ENCODE data around the gene MYEOV.

MYEOV gene

DNA sequence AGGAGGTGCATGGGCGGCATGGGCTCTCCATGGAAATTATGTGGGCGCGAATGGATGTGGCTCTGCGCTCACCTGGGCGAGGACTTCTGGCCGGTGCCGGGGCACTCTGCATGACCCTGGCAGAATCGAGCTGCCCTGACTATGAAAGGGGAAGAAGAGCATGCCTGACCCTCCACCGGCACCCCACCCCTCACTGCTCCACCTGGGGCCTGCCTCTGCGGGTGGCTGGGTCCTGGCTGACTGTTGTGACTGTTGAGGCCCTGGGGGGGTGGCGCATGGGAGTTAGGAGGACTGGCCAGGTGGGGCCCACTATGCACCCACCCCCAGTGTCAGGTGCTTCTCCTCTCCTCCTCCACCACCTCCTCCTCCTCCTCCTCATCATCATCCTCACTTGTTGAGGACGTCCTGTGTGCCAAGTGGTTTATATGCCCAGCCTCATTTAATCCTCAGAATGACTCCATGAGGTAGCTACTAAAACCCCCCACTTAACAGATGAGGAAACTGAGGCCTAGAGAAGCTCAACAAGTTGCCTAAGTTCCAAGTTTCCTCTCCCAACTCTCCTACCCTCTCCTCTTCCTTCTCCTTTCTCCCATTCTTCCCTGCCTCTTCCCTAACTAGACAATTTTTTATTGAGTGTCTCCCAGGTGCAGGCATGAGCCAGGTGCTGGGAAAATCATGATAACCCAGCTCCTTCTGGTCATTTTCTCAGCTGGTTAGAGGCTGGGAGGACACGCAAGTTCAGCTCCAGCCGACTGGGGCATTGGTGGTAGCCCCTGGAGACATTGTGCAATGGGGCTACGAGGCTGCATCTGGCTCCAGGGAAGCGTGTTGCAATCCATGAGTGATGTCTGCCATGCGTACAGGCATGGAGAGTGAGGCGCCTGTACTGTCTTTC lies 2.3 kb downstream of the MYEOV start:
- Histone ChIP-seq H3K4me1 (ENCODE audit: control insufficient read depth, insufficient read depth, low read length, unreplicated experiment) (peaks cover 56% of the 10 kb centered on the region), H3K27me3 (ENCODE audit: insufficient read depth, low read length) (no peaks in the 10 kb centered on the region), H3K4me3 (ENCODE audit: low read depth, low read length) (peak overlapping the region; percentile 40), H3K79me2 (ENCODE audit: control insufficient read depth, insufficient read depth, low read length, unreplicated experiment) (no peaks in the 10 kb centered on the region), H2AFZ (ENCODE audit: low read length, unreplicated experiment) (no peak overlapping the region), H3K27ac (ENCODE audit: low read depth, low read length) (peak overlapping the region; percentile 90), H3K36me3 (ENCODE audit: insufficient read depth, low read length) (no peaks in the 10 kb centered on the region)

GRCh38 chr11:69296890-69297786 lies 3.2 kb downstream of the MYEOV start:
- no peaks in the 10 kb centered on the region for H3K27me3 ChIP-seq (ENCODE audit: insufficient read depth, low read length)
- no peak overlapping the region for H2AFZ ChIP-seq (ENCODE audit: low read length, unreplicated experiment)
- H3K79me2 ChIP-seq (ENCODE audit: control insufficient read depth, insufficient read depth, low read length, unreplicated experiment): no peaks in the 10 kb centered on the region
- H3K4me3 ChIP-seq (ENCODE audit: low read depth, low read length): peak overlapping the region; percentile 40
- no peaks in the 10 kb centered on the region for H3K36me3 ChIP-seq (ENCODE audit: insufficient read depth, low read length)
- H3K27ac ChIP-seq (ENCODE audit: low read depth, low read length): peak overlapping the region; percentile 90
- peaks cover 65% of the 10 kb centered on the region for H3K4me1 ChIP-seq (ENCODE audit: control insufficient read depth, insufficient read depth, low read length, unreplicated experiment)

DNA sequence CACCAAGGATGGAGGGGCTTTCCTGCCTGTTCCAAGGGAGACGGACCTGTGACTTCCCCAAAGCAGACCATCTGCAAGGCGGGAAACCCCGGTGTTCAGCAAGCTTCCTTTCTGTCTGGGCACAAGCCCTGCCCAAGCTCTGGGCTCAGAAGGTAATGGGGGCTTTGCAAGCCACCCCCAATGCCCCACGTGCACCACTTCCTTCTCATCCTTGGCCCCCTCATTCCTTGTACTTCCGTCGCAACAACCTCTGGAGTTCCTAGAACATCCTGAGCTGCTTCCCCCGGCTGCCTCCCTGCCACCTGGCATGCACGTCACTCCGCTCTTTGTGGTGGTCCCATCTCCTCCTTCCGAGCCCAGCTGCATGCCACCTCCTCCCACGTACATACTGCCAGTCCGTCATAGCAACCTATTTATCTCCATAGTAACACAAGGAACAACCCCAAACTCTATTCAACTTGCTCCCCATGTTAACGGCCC lies 3.9 kb downstream of the MYEOV start:
- H3K4me1 ChIP-seq (ENCODE audit: control insufficient read depth, insufficient read depth, low read length, unreplicated experiment): peaks cover 72% of the 10 kb centered on the region
- peak overlapping the region; percentile 50; the same call in 1 of the 2 replicates for H3K4me3 ChIP-seq (ENCODE audit: low read depth, low read length)
- no peaks in the 10 kb centered on the region for H3K27me3 ChIP-seq (ENCODE audit: insufficient read depth, low read length)
- no peaks in the 10 kb centered on the region for H3K79me2 ChIP-seq (ENCODE audit: control insufficient read depth, insufficient read depth, low read length, unreplicated experiment)
- no peak overlapping the region for H2AFZ ChIP-seq (ENCODE audit: low read length, unreplicated experiment)
- no peaks in the 10 kb centered on the region for H3K36me3 ChIP-seq (ENCODE audit: insufficient read depth, low read length)
- peak overlapping the region; percentile 90 for H3K27ac ChIP-seq (ENCODE audit: low read depth, low read length)

DNA sequence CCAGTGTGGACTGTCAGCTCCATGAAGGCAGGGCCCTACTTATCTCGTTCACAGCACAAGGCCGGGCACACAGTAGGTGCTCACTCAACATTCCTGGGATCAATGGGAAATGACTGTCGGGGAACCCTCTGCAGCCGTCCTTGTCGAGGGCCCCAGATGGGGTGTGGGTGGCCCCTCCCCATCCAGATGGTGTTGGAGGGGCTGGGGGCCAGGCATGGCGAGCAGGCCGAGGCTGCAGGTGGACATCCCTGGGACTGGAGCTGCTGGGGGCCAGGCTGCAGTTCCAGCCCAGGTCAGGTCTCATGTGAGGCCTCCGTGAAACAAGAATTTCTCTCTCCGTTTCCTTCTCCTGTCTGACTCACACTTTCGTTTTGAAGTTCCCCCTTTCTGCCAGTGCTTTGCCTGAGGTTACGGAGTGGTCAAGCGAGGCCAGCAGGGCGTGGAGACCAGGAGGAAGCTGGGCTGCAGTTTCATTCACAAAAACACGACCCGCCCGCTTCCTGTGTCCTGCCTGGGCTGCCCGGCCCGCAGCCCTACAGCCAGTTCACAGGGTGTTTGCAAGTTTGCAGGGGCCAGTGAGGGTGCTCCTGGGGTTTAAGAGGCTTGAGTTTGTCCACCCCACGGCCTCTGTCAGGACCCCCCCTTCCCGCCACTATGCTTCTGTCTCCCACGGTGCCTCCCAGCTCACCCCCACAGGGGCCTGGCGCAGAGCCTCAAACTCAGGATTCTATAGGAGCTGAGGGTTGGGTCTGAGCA lies 4.5 kb downstream of the MYEOV start:
- no peaks in the 10 kb centered on the region for H3K36me3 ChIP-seq (ENCODE audit: insufficient read depth, low read length)
- H2AFZ ChIP-seq (ENCODE audit: low read length, unreplicated experiment): no peak overlapping the region
- H3K27ac ChIP-seq (ENCODE audit: low read depth, low read length): peak overlapping the region; percentile 90
- H3K27me3 ChIP-seq (ENCODE audit: insufficient read depth, low read length): no peaks in the 10 kb centered on the region
- H3K4me3 ChIP-seq (ENCODE audit: low read depth, low read length): peak overlapping the region; percentile 50; the same call in 1 of the 2 replicates
- peaks cover 74% of the 10 kb centered on the region for H3K4me1 ChIP-seq (ENCODE audit: control insufficient read depth, insufficient read depth, low read length, unreplicated experiment)
- no peaks in the 10 kb centered on the region for H3K79me2 ChIP-seq (ENCODE audit: control insufficient read depth, insufficient read depth, low read length, unreplicated experiment)

DNA sequence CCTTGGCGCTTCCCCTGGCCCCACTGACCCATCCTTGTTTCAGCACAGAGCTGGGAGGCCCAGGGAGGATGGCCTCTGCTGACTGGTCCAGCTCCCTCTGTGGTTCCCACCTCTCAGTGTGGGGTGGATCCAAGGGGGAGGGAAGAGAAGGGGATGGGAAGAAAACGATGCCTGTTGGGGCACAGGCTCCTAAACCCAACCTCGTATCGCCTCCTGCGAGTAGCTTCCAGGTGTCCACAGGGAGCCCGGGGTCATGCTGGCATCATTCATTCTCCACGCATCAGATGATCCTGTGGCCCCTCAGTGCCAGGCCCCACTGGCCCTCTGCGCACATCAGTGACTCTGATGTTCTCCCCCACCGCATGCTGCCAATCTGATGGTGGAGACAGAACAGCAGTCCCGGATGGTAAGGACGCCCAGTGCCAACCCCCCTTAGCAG lies 5.1 kb downstream of the MYEOV start:
- H3K4me1 ChIP-seq (ENCODE audit: control insufficient read depth, insufficient read depth, low read length, unreplicated experiment): peaks cover 73% of the 10 kb centered on the region
- H3K36me3 ChIP-seq (ENCODE audit: insufficient read depth, low read length): no peaks in the 10 kb centered on the region
- H3K4me3 ChIP-seq (ENCODE audit: low read depth, low read length): peak overlapping the region; percentile 19; the same call in 1 of the 2 replicates
- H3K79me2 ChIP-seq (ENCODE audit: control insufficient read depth, insufficient read depth, low read length, unreplicated experiment): no peaks in the 10 kb centered on the region
- H2AFZ ChIP-seq (ENCODE audit: low read length, unreplicated experiment): no peak overlapping the region
- H3K27ac ChIP-seq (ENCODE audit: low read depth, low read length): peak overlapping the region; percentile 90
- no peaks in the 10 kb centered on the region for H3K27me3 ChIP-seq (ENCODE audit: insufficient read depth, low read length)

- Histone ChIP-seq H3K4me1 (ENCODE audit: control insufficient read depth, insufficient read depth, low read length, unreplicated experiment) (peaks cover 73% of the 10 kb centered on the region), H3K27ac (ENCODE audit: low read depth, low read length) (peak overlapping the region; percentile 90), H3K36me3 (ENCODE audit: insufficient read depth, low read length) (no peaks in the 10 kb centered on the region), H3K27me3 (ENCODE audit: insufficient read depth, low read length) (no peaks in the 10 kb centered on the region), H2AFZ (ENCODE audit: low read length, unreplicated experiment) (no peak overlapping the region), H3K79me2 (ENCODE audit: control insufficient read depth, insufficient read depth, low read length, unreplicated experiment) (no peaks in the 10 kb centered on the region), H3K4me3 (ENCODE audit: low read depth, low read length) (no peak overlapping the region)
Observed at GRCh38 chr11:69299572-69299971, 5.6 kb downstream of the MYEOV start.

- Histone ChIP-seq H3K4me3 (ENCODE audit: low read depth, low read length) (no peak overlapping the region), H3K79me2 (ENCODE audit: control insufficient read depth, insufficient read depth, low read length, unreplicated experiment) (no peaks in the 10 kb centered on the region), H3K27ac (ENCODE audit: low read depth, low read length) (peak overlapping the region; percentile 90), H3K27me3 (ENCODE audit: insufficient read depth, low read length) (no peaks in the 10 kb centered on the region), H3K4me1 (ENCODE audit: control insufficient read depth, insufficient read depth, low read length, unreplicated experiment) (peaks cover 73% of the 10 kb centered on the region), H3K36me3 (ENCODE audit: insufficient read depth, low read length) (no peaks in the 10 kb centered on the region), H2AFZ (ENCODE audit: low read length, unreplicated experiment) (no peak overlapping the region)
Observed at GRCh38 chr11:69300120-69301060, 6.4 kb downstream of the MYEOV start.

- Histone ChIP-seq H3K79me2 (ENCODE audit: control insufficient read depth, insufficient read depth, low read length, unreplicated experiment) (no peaks in the 10 kb centered on the region), H2AFZ (ENCODE audit: low read length, unreplicated experiment) (no peak overlapping the region), H3K27ac (ENCODE audit: low read depth, low read length) (peak overlapping the region; percentile 90), H3K27me3 (ENCODE audit: insufficient read depth, low read length) (no peaks in the 10 kb centered on the region), H3K36me3 (ENCODE audit: insufficient read depth, low read length) (no peaks in the 10 kb centered on the region), H3K4me1 (ENCODE audit: control insufficient read depth, insufficient read depth, low read length, unreplicated experiment) (peaks cover 73% of the 10 kb centered on the region), H3K4me3 (ENCODE audit: low read depth, low read length) (no peak overlapping the region)
Observed at GRCh38 chr11:69301081-69301454, 7.1 kb downstream of the MYEOV start.

GRCh38 chr11:69301455-69302401 lies 7.8 kb downstream of the MYEOV start:
- Histone ChIP-seq H3K4me3 (ENCODE audit: low read depth, low read length) (no peak overlapping the region), H3K36me3 (ENCODE audit: insufficient read depth, low read length) (no peaks in the 10 kb centered on the region), H3K79me2 (ENCODE audit: control insufficient read depth, insufficient read depth, low read length, unreplicated experiment) (no peaks in the 10 kb centered on the region), H3K4me1 (ENCODE audit: control insufficient read depth, insufficient read depth, low read length, unreplicated experiment) (peaks cover 67% of the 10 kb centered on the region), H3K27me3 (ENCODE audit: insufficient read depth, low read length) (no peaks in the 10 kb centered on the region), H3K27ac (ENCODE audit: low read depth, low read length) (peak overlapping the region; percentile 90), H2AFZ (ENCODE audit: low read length, unreplicated experiment) (no peak overlapping the region)

All from ACC112 (cell line).